GM23338 (cell line): ENCODE results near the gene STEAP1B.

Experiments
- CREB1 ChIP-seq: fragments of 250-450 bp; sonication (Bioruptor Pico); IDR thresholded peaks from 2 replicates; pipeline ENCODE4 v1.5.0; 2020; ENCODE audit warnings: low read depth, mild to moderate bottlenecking, moderate library complexity
- EZH2 ChIP-seq: fragments of 200-600 bp; sonication (generic); IDR thresholded peaks from one replicate; pipeline ENCODE4 v1.8.0; 2017; ENCODE audit warnings: antibody characterized with exemption, mild to moderate bottlenecking, low read depth; ENCODE audit not compliant: unreplicated experiment
- EZH2phosphoT487 ChIP-seq: fragments of 200-600 bp; sonication (generic); IDR thresholded peaks from one replicate; pipeline ENCODE4 v1.8.1; 2018; ENCODE audit warnings: antibody characterized with exemption; ENCODE audit not compliant: unreplicated experiment
- JUNB ChIP-seq: IDR thresholded peaks from one replicate; pipeline ENCODE4 v1.6.1; 2016; ENCODE audit warnings: antibody characterized with exemption; ENCODE audit not compliant: unreplicated experiment
- POLR2AphosphoS5 ChIP-seq: IDR thresholded peaks from 2 replicates; pipeline ENCODE4 v1.6.1; 2016; ENCODE audit warnings: antibody characterized with exemption, low read depth
- REST ChIP-seq: IDR thresholded peaks from one replicate; pipeline ENCODE4 v1.6.1; 2018; ENCODE audit warnings: antibody characterized with exemption; ENCODE audit not compliant: unreplicated experiment
- STAT1 ChIP-seq: IDR thresholded peaks from one replicate; pipeline ENCODE4 v1.6.1; 2016; ENCODE audit warnings: antibody characterized with exemption; ENCODE audit not compliant: unreplicated experiment
- ZNF114 ChIP-seq: fragments of 250-450 bp; sonication (Bioruptor Pico); IDR thresholded peaks from 2 replicates; pipeline ENCODE4 v1.5.0; 2020; ENCODE audit warnings: mild to moderate bottlenecking, moderate library complexity
- ZNF331 ChIP-seq: fragments of 250-450 bp; sonication (Bioruptor Pico); IDR thresholded peaks from 2 replicates; pipeline ENCODE4 v1.5.0; 2020; ENCODE audit warnings: low read depth, mild to moderate bottlenecking, moderate library complexity
- TF ChIP-seq, protein P1 (sequence below), 2 experiments: fragments of 200-600 bp in 1 of 2; sonication (generic) in 1 of 2; conservative IDR thresholded peaks; 2 replicates each; pipeline versions ENCODE4 v1.5.1 to v1.6.1; 2016 to 2017; ENCODE audit warnings: antibody characterized with exemption in 2 of 2, low read depth in 2 of 2, mild to moderate bottlenecking in 2 of 2, moderate library complexity in 1 of 2
- TF ChIP-seq, protein P2 (sequence below): IDR thresholded peaks from 2 replicates; pipeline ENCODE4 v1.6.1; 2016; ENCODE audit warnings: antibody characterized with exemption

- TF ChIP-seq EZH2, result no peak
- TF ChIP-seq POLR2AphosphoS5, result no peak
- TF ChIP-seq, protein P1, sequence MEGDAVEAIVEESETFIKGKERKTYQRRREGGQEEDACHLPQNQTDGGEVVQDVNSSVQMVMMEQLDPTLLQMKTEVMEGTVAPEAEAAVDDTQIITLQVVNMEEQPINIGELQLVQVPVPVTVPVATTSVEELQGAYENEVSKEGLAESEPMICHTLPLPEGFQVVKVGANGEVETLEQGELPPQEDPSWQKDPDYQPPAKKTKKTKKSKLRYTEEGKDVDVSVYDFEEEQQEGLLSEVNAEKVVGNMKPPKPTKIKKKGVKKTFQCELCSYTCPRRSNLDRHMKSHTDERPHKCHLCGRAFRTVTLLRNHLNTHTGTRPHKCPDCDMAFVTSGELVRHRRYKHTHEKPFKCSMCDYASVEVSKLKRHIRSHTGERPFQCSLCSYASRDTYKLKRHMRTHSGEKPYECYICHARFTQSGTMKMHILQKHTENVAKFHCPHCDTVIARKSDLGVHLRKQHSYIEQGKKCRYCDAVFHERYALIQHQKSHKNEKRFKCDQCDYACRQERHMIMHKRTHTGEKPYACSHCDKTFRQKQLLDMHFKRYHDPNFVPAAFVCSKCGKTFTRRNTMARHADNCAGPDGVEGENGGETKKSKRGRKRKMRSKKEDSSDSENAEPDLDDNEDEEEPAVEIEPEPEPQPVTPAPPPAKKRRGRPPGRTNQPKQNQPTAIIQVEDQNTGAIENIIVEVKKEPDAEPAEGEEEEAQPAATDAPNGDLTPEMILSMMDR (conservative IDR thresholded peaks at IDR 0.05; ENCODE audit: low read depth in 2 of 2), result no peak
- TF ChIP-seq REST, result no peak
- TF ChIP-seq EZH2phosphoT487, result no peak
- TF ChIP-seq, protein P2, sequence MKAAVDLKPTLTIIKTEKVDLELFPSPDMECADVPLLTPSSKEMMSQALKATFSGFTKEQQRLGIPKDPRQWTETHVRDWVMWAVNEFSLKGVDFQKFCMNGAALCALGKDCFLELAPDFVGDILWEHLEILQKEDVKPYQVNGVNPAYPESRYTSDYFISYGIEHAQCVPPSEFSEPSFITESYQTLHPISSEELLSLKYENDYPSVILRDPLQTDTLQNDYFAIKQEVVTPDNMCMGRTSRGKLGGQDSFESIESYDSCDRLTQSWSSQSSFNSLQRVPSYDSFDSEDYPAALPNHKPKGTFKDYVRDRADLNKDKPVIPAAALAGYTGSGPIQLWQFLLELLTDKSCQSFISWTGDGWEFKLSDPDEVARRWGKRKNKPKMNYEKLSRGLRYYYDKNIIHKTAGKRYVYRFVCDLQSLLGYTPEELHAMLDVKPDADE, result no peak
- TF ChIP-seq JUNB, result no peak
- TF ChIP-seq ZNF331 (CRISPR knock-in tag), result no peak
- TF ChIP-seq CREB1, result no peak
- no peak for TF ChIP-seq ZNF114 (CRISPR knock-in tag)
- TF ChIP-seq STAT1, result no peak
Observed at GRCh38 chr7:22477876-22478450, 22.0 kb downstream of the STEAP1B start.
